ENCODE data around the gene TCF4.
A peak's percentile ranks its signal among the peaks of the same experiment; 100 is the strongest.

Gene TCF4

DNA sequence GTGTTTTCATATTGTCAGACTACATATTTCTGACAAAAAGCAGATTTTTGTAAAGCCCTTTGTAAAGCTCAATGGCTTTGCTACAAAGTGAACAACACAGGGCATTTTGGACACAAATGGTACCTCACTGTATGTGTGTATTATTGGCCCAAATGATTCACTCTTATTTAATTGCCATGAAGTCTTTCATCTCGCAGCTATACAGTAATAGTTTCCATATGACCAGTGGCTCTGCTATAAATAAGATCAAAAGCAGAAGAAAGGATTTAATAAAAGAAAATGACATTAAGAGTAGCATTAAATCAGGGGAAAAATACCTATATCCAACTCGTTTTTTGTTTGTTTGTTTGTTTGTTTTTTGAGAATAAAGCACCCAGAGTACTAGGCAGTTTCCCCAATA is 344.7 kb downstream of the TCF4 start:
- no peak overlapping the region for H3K4me3 ChIP-seq (ENCODE audit: low read depth, low read length)
- TF ChIP-seq CTCF (IDR thresholded peaks at IDR 0.05; ENCODE audit: control insufficient read depth, extremely low read depth, insufficient read depth): no peak

GRCh38 chr18:55240978-55241377 is 347.0 kb downstream of the TCF4 start:
- DNase-seq (ENCODE audit: low read depth): no peak
- no peak for TF ChIP-seq CTCF (IDR thresholded peaks at IDR 0.05; ENCODE audit: control insufficient read depth, extremely low read depth, insufficient read depth)
- no peak overlapping the region for H3K4me3 ChIP-seq (ENCODE audit: low read depth, low read length)

More for the DNA sequence above, 344.7 kb downstream of the TCF4 start:
- DNase-seq (ENCODE audit: low read depth): no peak

DNA sequence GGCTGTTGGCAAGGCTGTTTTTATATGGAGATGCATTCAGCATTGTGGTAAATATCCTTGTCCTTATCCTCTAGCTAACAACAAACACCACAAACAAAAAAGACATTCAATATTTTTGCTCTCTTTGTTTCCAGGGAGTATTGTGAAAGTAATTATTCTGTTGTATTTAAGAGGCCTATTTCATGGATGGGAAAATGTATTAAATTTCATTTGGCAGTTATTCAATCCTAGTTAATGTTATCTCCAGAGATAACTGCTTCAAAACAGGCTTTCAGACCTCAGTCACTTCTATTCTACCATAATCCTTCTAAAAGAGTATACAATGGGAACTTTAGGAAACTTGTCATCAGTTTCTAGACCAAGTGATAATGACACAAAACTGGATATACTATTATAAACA is 348.3 kb downstream of the TCF4 start:
- no peak overlapping the region for H3K4me3 ChIP-seq (ENCODE audit: low read depth, low read length)
- no peak for DNase-seq (ENCODE audit: low read depth)
- no peak for TF ChIP-seq CTCF (IDR thresholded peaks at IDR 0.05; ENCODE audit: control insufficient read depth, extremely low read depth, insufficient read depth)

GRCh38 chr18:55237660-55238059 is 350.3 kb downstream of the TCF4 start:
- DNase-seq (ENCODE audit: low read depth): no peak
- no peak for TF ChIP-seq CTCF (IDR thresholded peaks at IDR 0.05; ENCODE audit: control insufficient read depth, extremely low read depth, insufficient read depth)
- H3K4me3 ChIP-seq (ENCODE audit: low read depth, low read length): no peak overlapping the region

GRCh38 chr18:55236150-55236931 is 351.7 kb downstream of the TCF4 start:
- no peak for TF ChIP-seq CTCF (IDR thresholded peaks at IDR 0.05; ENCODE audit: control insufficient read depth, extremely low read depth, insufficient read depth)
- DNase-seq (ENCODE audit: low read depth): no peak
- no peak overlapping the region for H3K4me3 ChIP-seq (ENCODE audit: low read depth, low read length)

DNA sequence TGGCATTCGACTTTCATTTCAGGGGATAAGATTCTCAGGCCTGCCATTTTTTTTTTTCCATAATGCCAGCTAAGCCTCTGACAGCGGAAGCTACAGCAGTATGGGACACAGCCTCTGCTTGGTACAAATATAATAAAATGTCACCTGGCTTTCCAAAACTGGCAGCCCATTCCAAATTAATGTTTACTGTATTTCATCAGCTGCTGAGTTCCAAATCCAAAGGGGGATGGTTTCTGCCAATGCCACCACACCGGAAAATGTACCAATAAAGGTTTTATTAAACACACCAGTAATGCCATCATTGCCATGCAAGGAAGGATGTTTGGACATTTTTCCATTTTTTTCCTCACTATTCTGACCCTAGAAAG is 352.9 kb downstream of the TCF4 start:
- H3K4me3 ChIP-seq (ENCODE audit: low read depth, low read length): peak overlapping the region; percentile 26
- TF ChIP-seq CTCF (IDR thresholded peaks at IDR 0.05; ENCODE audit: control insufficient read depth, extremely low read depth, insufficient read depth): no peak
- no peak for DNase-seq (ENCODE audit: low read depth)
